Bronchial epithelial cell (primary cell): Measurements from ENCODE around the gene SOST. TPM values are rescaled to one million over a fixed set of nuclear protein-coding genes. Genes with fewer than 3 reads are reported as not detected.
A peak's percentile ranks its signal among the peaks of the same experiment; 100 is the strongest.

Experiments used
- DNase-seq: peaks from one replicate; pipeline ENCODE4 v3.0.0-alpha.2; 2010; ENCODE audit warnings: low read depth
- FAIRE-seq: peaks from 2 replicates; lab custom pipeline; 2011; peaks lifted over from hg19 to GRCh38; lab: Jason Lieb, UNC
- H3K27me3 ChIP-seq: 2 replicates; pipeline ENCODE4 v1.5.1; 2011; ENCODE audit warnings: low read length; ENCODE audit not compliant: control insufficient read depth, insufficient read depth
- H3K36me3 ChIP-seq: 2 replicates; pipeline ENCODE4 v1.5.1; 2011; ENCODE audit warnings: low read length; ENCODE audit not compliant: control insufficient read depth, insufficient read depth
- H3K4me3 ChIP-seq: 2 replicates; pipeline ENCODE4 v1.5.1; 2011; ENCODE audit warnings: mild to moderate bottlenecking, low read depth, low read length, control low read depth
- CTCF ChIP-seq: IDR thresholded peaks from 2 replicates; pipeline ENCODE4 v1.5.1; 2011; ENCODE audit warnings: mild to moderate bottlenecking, moderate library complexity, low read length, control low read depth, inconsistent platforms; ENCODE audit not compliant: insufficient read depth, severe bottlenecking
- total RNA-seq: library from RNA; depleted of rRNA; stranded (reverse); fragments of >200 nt; gene quantifications from 2 replicates; pipeline ENCODE4 v1.2.1, GENCODE V29; 2014

The SOST gene
- total RNA-seq, result not detected in 2 replicates

GRCh38 chr17:43758497-43759174 lies at the start of gene SOST:
Gene SOST, minus strand, starts transcription at chr17:43758791. Its CDS starts 50 bp downstream, at chr17:43758741.
- Histone ChIP-seq H3K4me3 (no peak within 1 kb of the TSS), H3K36me3 (no peaks in the 10 kb centered on the region), H3K27me3 (peaks cover 12% of the 10 kb centered on the region)
- no peak for TF ChIP-seq CTCF
- DNase-seq (no peak), FAIRE-seq (no peak)

DNA sequence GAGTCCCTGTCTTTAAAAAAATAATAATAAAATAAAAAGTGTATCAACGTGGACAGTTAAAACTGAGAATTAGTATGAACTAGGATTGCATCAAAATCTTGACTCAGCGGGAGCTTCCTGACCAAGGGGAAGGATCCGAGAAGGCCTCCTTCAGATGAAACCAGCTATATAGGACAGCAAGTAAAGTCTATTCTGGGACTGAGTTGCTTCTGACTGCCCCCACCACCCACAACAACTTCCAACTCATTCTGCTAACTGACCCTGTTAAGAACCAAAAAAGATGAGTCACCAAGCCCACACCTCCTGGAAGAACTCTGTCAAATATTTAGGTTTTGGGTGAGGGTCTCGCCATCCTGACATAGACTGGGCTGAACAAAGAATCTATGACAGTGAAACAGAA lies 49.5 kb upstream of the SOST start:
- Histone ChIP-seq H3K27me3 (no peaks in the 10 kb centered on the region), H3K4me3 (no peak overlapping the region), H3K36me3 (peaks cover 11% of the 10 kb centered on the region)
- FAIRE-seq (peak; percentile 58), DNase-seq (no peak)
- no peak for TF ChIP-seq CTCF

DNA sequence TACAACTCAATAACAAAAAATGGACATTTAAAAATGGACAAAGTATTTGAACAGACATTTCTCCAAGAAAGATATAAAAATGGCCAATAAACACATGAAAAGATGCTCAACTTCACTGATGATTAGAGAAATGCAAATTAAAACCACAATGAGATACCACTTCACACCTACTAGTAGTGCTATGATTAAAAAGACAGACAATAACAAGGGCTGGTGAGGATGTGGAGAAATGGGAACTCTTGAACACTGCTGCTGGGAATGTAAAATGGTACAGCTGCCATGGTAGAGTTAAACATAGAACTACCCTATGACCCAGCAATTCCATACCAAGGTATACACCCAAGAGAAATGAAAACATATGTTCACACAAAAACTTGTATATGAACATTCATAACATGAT lies 46.5 kb upstream of the SOST start:
- FAIRE-seq (no peak), DNase-seq (no peak)
- TF ChIP-seq CTCF, result no peak
- Histone ChIP-seq H3K36me3 (peaks cover 8% of the 10 kb centered on the region), H3K4me3 (no peak overlapping the region), H3K27me3 (no peaks in the 10 kb centered on the region)

GRCh38 chr17:43803758-43804157 lies 45.2 kb upstream of the SOST start:
- TF ChIP-seq CTCF, result no peak
- no peak for DNase-seq
- peaks cover 6% of the 10 kb centered on the region for H3K36me3 ChIP-seq
- H3K4me3 ChIP-seq, result no peak overlapping the region
- FAIRE-seq, result no peak
- H3K27me3 ChIP-seq, result no peaks in the 10 kb centered on the region

DNA sequence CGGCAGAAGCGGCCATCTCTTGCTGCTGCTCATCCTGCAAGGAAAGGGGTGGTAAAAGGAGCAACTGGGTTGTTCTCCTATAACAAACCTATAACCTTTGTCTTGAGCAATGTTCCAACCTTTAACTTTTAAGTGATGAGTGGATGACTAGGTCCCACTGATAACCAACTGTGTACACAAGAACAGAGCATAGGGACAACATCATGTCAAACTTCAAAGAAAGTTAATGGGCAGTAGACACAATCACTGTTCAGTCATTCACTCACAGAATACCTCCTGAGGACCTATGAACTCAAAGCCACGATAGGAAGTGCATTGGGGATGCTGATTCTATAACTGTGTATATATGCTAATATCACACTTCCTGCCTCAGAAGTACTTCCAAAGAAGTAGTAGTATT lies 43.3 kb upstream of the SOST start:
- FAIRE-seq (no peak), DNase-seq (no peak)
- Histone ChIP-seq H3K4me3 (no peak overlapping the region), H3K27me3 (no peaks in the 10 kb centered on the region), H3K36me3 (no peaks in the 10 kb centered on the region)
- no peak for TF ChIP-seq CTCF

GRCh38 chr17:43800736-43801135 lies 42.1 kb upstream of the SOST start:
- TF ChIP-seq CTCF, result no peak

More at GRCh38 chr17:43800736-43801135, 42.1 kb upstream of the SOST start:
- Histone ChIP-seq H3K27me3 (no peaks in the 10 kb centered on the region), H3K36me3 (no peaks in the 10 kb centered on the region), H3K4me3 (no peak overlapping the region)
- no peak for FAIRE-seq
- DNase-seq, result no peak
